Testis (tissue), 3 donors: ENCODE data around the gene BEAN1. TPM values are rescaled to one million over a fixed set of nuclear protein-coding genes. Genes with fewer than 3 reads are reported as not detected.

Source experiments
- DNase-seq: peaks from one replicate; pipeline ENCODE4 v3.0.0-alpha.2; 2019
- H3K27ac ChIP-seq, 2 donors: fragments of 200-600 bp; sonication (generic); one replicate each; pipeline ENCODE4 v1.5.1; 2019
- H3K27me3 ChIP-seq: fragments of 200-600 bp; sonication (generic); one replicate; pipeline ENCODE4 v1.5.1; 2019
- H3K36me3 ChIP-seq: fragments of 200-600 bp; sonication (generic); one replicate; pipeline ENCODE4 v1.5.1; 2017; ENCODE audit warnings: low read depth; ENCODE audit errors: missing control alignments
- H3K4me1 ChIP-seq: fragments of 200-600 bp; sonication (generic); one replicate; pipeline ENCODE4 v1.5.1; 2019
- H3K4me3 ChIP-seq, 2 donors: fragments of 200-600 bp; sonication (generic); one replicate each; pipeline ENCODE4 v1.5.1; 2017 to 2019
- H3K9me3 ChIP-seq: fragments of 200-600 bp; sonication (generic); one replicate; pipeline ENCODE4 v1.5.1; 2017
- POLR2A ChIP-seq: fragments of 450-650 bp; IDR thresholded peaks from one replicate; pipeline ENCODE4 v1.6.1; 2017; ENCODE audit warnings: antibody characterized with exemption, mild to moderate bottlenecking, moderate library complexity
- WGBS, 2 donors: methylation state at CpG; one replicate each; pipeline ENCODE4 v1.1.5; 2018; 5-methylcytosine and 5-hydroxymethylcytosine counted together
- intact Hi-C: fragments of 100-400 bp; cut with DNase I; formaldehyde crosslinking; loops from one replicate; pipeline ENCODE4 v1.15.1; 2023; ENCODE audit warnings: low total_unique reads
- polyA plus RNA-seq: library from polyadenylated mRNA; stranded (reverse); fragments of 350-450 nt; fragmentation: Illumina TruSeq; extraction: RNeasy Lipid Tissue Mini Kit (QIAGEN cat#74804); gene quantifications from one replicate; pipeline ENCODE4 v1.2.3, GENCODE V29; 2014; ENCODE audit warnings: low read depth, low replicate concordance; ENCODE audit not compliant: insufficient read depth
- total RNA-seq, 2 donors: library from RNA; depleted of rRNA; stranded (reverse); fragments of >200 nt; gene quantifications; one replicate each; pipeline ENCODE4 v1.2.3, GENCODE V29; 2016
- TF ChIP-seq, protein P1 (sequence below), 3 experiments: fragments of 450-650 bp in 2 of 3; fragments of 200-600 bp in 1 of 3; sonication (generic) in 1 of 3; IDR thresholded peaks; one replicate each; pipeline ENCODE4 v1.5.1; 2016 to 2019; ENCODE audit warnings: antibody characterized with exemption in 3 of 3, mild to moderate bottlenecking in 2 of 3, moderate library complexity in 1 of 3

The BEAN1 gene
- total and polyA plus RNA-seq, 3 donors from 2014 or later: 4.2 to 18.0 (median 6.1) TPM

GRCh38 chr16:66412182-66412581 lies 14.9 kb upstream of the BEAN1 start:
- no peak overlapping the region for H3K4me3 ChIP-seq

GRCh38 chr16:66414891-66415290 lies 12.2 kb upstream of the BEAN1 start:
- intact Hi-C loops: no loop called here
- WGBS, 2 donors: 23 to 70% methylated on average over 1 of the region's 1 CpG

More at GRCh38 chr16:66412182-66412581, 14.9 kb upstream of the BEAN1 start:
- H3K4me1 ChIP-seq: peaks cover under 1% of the 10 kb centered on the region
- DNase-seq: no peak
- H3K9me3 ChIP-seq: no peaks in the 10 kb centered on the region
- no peak overlapping the region for H3K27ac ChIP-seq
- TF ChIP-seq POLR2A: no peak
- TF ChIP-seq, protein P1, sequence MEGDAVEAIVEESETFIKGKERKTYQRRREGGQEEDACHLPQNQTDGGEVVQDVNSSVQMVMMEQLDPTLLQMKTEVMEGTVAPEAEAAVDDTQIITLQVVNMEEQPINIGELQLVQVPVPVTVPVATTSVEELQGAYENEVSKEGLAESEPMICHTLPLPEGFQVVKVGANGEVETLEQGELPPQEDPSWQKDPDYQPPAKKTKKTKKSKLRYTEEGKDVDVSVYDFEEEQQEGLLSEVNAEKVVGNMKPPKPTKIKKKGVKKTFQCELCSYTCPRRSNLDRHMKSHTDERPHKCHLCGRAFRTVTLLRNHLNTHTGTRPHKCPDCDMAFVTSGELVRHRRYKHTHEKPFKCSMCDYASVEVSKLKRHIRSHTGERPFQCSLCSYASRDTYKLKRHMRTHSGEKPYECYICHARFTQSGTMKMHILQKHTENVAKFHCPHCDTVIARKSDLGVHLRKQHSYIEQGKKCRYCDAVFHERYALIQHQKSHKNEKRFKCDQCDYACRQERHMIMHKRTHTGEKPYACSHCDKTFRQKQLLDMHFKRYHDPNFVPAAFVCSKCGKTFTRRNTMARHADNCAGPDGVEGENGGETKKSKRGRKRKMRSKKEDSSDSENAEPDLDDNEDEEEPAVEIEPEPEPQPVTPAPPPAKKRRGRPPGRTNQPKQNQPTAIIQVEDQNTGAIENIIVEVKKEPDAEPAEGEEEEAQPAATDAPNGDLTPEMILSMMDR (IDR thresholded peaks at IDR 0.05): no peak
- intact Hi-C loops: no loop called here
- H3K27me3 ChIP-seq: no peaks in the 10 kb centered on the region
- no peaks in the 10 kb centered on the region for H3K36me3 ChIP-seq

DNA sequence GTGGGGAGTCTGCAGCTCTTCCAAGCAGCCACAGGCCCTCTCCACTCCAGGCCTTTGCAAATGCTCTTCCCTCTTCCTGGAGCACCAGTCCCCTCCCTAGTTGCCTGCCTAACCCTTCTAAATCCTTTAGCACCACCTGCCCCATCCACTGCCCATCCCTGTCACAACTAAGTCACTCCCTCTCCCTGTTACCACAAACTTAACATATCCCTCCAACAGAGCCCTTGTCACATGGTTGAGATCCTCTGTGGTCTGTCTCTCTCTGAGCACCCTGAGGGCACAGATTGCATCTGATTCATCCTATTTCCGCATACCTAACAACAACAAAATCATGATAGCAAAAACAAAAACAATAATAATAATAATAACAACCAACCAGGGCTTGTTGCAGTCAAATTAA lies 11.0 kb upstream of the BEAN1 start:
- Histone ChIP-seq H3K4me1 (no peaks in the 10 kb centered on the region), H3K27me3 (no peaks in the 10 kb centered on the region), H3K27ac (no peak overlapping the region), H3K36me3 (no peaks in the 10 kb centered on the region), H3K4me3 (no peak overlapping the region), H3K9me3 (no peaks in the 10 kb centered on the region)
- intact Hi-C loops: no loop called here
- 95 to 98% methylated on average over 1 of the region's 1 CpG for WGBS, 2 donors
- TF ChIP-seq POLR2A: no peak
- TF ChIP-seq, protein P1 (IDR thresholded peaks at IDR 0.05): no peak
- DNase-seq: no peak

More at GRCh38 chr16:66414891-66415290, 12.2 kb upstream of the BEAN1 start:
- no peaks in the 10 kb centered on the region for H3K36me3 ChIP-seq
- TF ChIP-seq, protein P1 (IDR thresholded peaks at IDR 0.05): no peak
- no peak for TF ChIP-seq POLR2A
- H3K27ac ChIP-seq: no peak overlapping the region
- H3K4me3 ChIP-seq: no peak overlapping the region
- H3K27me3 ChIP-seq: no peaks in the 10 kb centered on the region
- no peak for DNase-seq
- no peaks in the 10 kb centered on the region for H3K9me3 ChIP-seq
- H3K4me1 ChIP-seq: no peaks in the 10 kb centered on the region

GRCh38 chr16:66416939-66417700 lies 10.0 kb upstream of the BEAN1 start:
- Histone ChIP-seq H3K9me3 (no peaks in the 10 kb centered on the region), H3K27me3 (no peaks in the 10 kb centered on the region), H3K4me3 (no peak overlapping the region), H3K4me1 (no peaks in the 10 kb centered on the region), H3K27ac (no peak overlapping the region), H3K36me3 (no peaks in the 10 kb centered on the region)
- no peak for DNase-seq
- 73 to 84% methylated on average over 9 of the region's 9 CpGs for WGBS, 2 donors
- intact Hi-C loops: no loop called here
- TF ChIP-seq, protein P1 (IDR thresholded peaks at IDR 0.05): no peak
- no peak for TF ChIP-seq POLR2A
